ENCODE data around the gene NAPEPLD.

- TF ChIP-seq, protein P1, sequence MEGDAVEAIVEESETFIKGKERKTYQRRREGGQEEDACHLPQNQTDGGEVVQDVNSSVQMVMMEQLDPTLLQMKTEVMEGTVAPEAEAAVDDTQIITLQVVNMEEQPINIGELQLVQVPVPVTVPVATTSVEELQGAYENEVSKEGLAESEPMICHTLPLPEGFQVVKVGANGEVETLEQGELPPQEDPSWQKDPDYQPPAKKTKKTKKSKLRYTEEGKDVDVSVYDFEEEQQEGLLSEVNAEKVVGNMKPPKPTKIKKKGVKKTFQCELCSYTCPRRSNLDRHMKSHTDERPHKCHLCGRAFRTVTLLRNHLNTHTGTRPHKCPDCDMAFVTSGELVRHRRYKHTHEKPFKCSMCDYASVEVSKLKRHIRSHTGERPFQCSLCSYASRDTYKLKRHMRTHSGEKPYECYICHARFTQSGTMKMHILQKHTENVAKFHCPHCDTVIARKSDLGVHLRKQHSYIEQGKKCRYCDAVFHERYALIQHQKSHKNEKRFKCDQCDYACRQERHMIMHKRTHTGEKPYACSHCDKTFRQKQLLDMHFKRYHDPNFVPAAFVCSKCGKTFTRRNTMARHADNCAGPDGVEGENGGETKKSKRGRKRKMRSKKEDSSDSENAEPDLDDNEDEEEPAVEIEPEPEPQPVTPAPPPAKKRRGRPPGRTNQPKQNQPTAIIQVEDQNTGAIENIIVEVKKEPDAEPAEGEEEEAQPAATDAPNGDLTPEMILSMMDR (IDR thresholded peaks at IDR 0.05), result no peak
- TF ChIP-seq SIN3A (IDR thresholded peaks at IDR 0.05; ENCODE audit: borderline replicate concordance, insufficient read depth, low read depth, low read length) (no peak), POLR2AphosphoS5 (IDR thresholded peaks at IDR 0.05; ENCODE audit: low read depth, low read length) (no peak), TCF7L2 (IDR thresholded peaks at IDR 0.05; ENCODE audit: low read depth, low read length) (no peak)
Observed at GRCh38 chr7:103143868-103144267, 5.0 kb downstream of the NAPEPLD start.
